ENCODE measurements around the gene EXD3. TPM values are rescaled to one million over a fixed set of nuclear protein-coding genes. Genes with fewer than 3 reads are reported as not detected.
"Not testable (repeated sequence)": the region's sequence is repeated elsewhere in the genome, so short reads cannot be mapped to it uniquely, and the experiment has no call there.

Gene EXD3
- total and polyA plus RNA-seq, 4 donors = 9.4 to 43.5 (median 27.6) TPM

DNA sequence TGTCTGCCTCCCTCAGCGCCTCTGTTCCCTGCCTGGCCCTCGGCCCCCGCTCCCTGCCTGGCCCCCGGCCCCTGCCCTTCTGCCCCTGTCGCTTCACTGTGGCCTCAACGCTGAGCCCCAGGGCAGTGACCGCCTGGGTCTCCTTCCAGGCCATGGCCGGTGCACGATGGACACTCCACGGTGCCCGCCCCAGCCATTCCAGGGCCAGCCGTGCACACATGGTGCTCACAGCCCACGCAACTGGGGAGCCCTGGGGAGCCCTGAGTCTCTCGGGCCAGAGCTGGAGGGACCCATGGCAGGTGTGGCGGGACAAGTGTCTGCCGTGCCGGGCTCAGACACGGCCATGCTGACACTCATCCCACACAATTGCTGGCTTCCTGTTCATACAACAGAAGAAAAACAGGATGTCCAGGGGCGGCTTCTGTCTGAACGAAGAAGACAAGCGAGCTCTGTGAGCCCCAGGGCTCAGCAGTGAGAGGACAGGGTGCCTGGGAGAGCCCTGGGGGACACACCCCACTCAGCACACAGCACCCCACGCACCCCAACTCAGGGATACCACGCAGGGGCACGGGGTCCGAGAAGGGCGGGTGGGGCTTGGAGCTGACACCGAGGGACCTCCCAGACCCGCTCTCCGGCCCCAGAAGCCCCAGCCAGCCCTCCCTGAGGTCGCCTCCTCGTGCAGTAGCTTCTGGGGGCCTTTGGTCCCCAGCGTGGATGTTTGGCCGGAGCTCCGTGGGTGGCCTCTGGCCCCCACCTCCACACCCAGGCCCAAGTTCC is 35.7 kb downstream of the EXD3 start:
- Histone ChIP-seq H3K9me3 (ENCODE audit: control insufficient read depth, insufficient read depth, low read length) (no peaks in the 10 kb centered on the region), H3K36me3 (ENCODE audit: control insufficient read depth, insufficient read depth, low read length) (peaks cover 84% of the 10 kb centered on the region), H3K27me3 (ENCODE audit: control insufficient read depth, insufficient read depth, low read length) (no peaks in the 10 kb centered on the region), H3K27ac (ENCODE audit: low read depth, low read length) (no peak overlapping the region), H3K4me1 (ENCODE audit: control insufficient read depth, insufficient read depth, low read length) (peaks cover 32% of the 10 kb centered on the region), H3K4me3 (ENCODE audit: low read depth, low read length) (no peak overlapping the region)
- 64% methylated on average over 34 of the region's 34 CpGs for WGBS (ENCODE audit: insufficient coverage)
- DNase-seq (ENCODE audit: low read depth in 4 of 6, low spot score in 6 of 6) = no peak

DNA sequence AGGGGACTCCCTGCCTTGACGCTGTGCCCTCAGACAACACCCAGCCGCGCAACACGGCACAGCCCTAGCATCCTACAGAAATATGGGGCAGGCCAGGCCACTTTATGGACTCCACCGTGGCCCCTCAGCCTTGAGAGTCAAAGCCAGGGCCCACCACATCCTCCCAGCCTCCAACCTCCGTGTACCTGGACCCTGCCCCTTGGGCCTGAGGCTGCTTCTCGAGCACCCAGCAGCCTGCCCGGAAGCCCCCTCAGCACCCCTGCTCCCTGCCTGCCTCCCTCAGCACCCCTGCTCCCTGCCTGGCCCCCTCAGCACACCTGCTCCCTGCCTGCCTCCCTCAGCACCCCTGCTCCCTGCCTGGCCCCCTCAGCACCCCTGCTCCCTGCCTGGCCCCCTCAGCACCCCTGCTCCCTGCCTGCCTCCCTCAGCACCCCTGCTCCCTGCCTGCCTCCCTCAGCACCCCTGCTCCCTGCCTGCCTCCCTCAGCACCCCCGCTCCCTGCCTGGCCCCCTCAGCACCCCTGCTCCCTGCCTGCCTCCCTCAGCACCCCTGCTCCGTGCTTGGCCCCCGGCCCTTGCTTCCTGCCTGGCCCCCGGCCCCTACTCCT is 36.4 kb downstream of the EXD3 start:
- not testable (repeated sequence) for H3K27me3 ChIP-seq (ENCODE audit: control insufficient read depth, insufficient read depth, low read length); H3K4me3 ChIP-seq (ENCODE audit: low read depth, low read length); DNase-seq (ENCODE audit: low read depth in 4 of 6, low spot score in 6 of 6); H3K9me3 ChIP-seq (ENCODE audit: control insufficient read depth, insufficient read depth, low read length); H3K27ac ChIP-seq (ENCODE audit: low read depth, low read length)
- peaks cover 32% of the 10 kb centered on the region for H3K4me1 ChIP-seq (ENCODE audit: control insufficient read depth, insufficient read depth, low read length)
- WGBS (ENCODE audit: insufficient coverage) = 77% methylated on average over 12 of the region's 12 CpGs
- H3K36me3 ChIP-seq (ENCODE audit: control insufficient read depth, insufficient read depth, low read length) = peaks cover 84% of the 10 kb centered on the region

DNA sequence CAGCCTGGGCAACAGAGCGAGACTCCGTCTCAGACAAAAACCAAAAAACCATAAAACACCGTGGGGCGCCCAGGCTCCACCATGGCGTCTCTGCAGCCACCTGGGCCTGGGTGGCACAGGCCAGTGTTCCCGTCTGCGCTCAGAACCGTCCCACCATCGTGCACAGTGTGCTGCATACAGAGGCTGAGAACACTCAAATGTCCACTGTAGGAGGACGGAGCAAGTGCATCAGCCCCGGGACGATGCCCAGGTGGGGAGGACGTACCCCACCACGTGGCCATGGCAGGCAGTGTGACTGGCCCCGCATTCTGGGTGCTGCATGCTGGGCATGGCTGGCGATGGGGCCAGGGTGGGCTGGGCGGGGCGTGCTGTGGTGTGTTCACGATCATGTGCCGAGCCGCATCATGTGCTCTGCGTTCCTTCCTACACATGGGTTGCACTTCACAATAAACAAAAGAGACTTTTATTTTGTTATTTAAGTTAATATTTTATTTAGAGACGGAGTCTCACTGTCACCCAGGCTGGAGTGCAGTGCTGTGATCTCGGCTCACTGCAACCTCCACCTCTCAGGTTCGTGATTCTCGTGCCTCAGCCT is 37.8 kb downstream of the EXD3 start:
- Histone ChIP-seq H3K4me3 (ENCODE audit: low read depth, low read length) (no peak overlapping the region), H3K9me3 (ENCODE audit: control insufficient read depth, insufficient read depth, low read length) (no peaks in the 10 kb centered on the region), H3K4me1 (ENCODE audit: control insufficient read depth, insufficient read depth, low read length) (peaks cover 25% of the 10 kb centered on the region), H3K27me3 (ENCODE audit: control insufficient read depth, insufficient read depth, low read length) (no peaks in the 10 kb centered on the region), H3K27ac (ENCODE audit: low read depth, low read length) (no peak overlapping the region), H3K36me3 (ENCODE audit: control insufficient read depth, insufficient read depth, low read length) (peaks cover 75% of the 10 kb centered on the region)
- WGBS (ENCODE audit: insufficient coverage) = 88% methylated on average over 19 of the region's 26 CpGs
- DNase-seq (ENCODE audit: low read depth in 4 of 6, low spot score in 6 of 6) = no peak

DNA sequence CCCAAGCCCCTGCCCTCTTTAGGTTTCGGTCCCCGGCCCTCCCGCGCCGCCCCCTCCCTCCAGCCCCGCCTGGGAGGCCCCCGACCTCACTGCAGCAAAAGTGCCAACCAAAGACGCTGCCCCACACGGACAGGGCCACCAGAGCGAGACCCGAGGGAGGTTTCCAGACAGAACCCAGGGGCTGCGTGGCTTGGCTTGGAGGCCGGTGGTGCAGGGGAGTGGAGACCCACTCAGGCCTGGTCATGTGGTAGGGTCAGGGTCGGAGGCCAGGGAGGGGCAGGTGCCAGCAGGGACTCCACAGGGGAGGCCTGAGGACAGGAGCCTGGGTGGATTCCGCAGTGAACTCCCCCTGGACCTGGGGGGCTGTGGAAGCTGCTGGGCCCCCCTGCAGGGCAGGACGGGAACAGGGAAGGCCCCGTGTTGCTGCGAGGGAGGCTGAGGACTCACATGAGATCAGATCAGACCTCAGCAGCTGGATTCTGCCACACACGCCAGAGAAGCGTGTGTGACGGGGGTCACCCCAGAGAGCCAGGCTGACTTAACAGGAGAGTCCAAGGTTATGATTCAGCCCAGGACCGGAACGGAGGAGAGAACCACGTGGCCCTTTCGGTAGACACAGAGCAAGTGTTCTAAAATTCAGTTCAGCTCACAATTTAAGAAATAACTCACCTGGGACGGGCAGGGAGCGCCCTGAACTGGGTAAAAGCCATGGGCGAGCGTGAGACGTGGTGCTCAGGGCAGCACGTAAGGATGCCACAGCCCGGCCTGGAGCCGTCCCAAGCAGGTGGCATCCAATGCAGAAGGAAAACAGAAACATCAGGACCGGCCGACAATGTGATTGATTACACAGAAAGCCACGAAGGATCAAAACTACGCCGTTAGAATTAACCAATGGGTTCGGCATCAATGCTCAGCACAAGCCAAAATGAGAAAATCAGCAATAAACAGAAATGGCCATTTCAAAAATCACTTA is 38.9 kb downstream of the EXD3 start:
- WGBS (ENCODE audit: insufficient coverage) = 76% methylated on average over 31 of the region's 39 CpGs
- H3K27me3 ChIP-seq (ENCODE audit: control insufficient read depth, insufficient read depth, low read length) = no peaks in the 10 kb centered on the region
- no peak overlapping the region for H3K4me3 ChIP-seq (ENCODE audit: low read depth, low read length)

GRCh38 chr9:137383081-137383783 is 39.7 kb downstream of the EXD3 start:
- no peak for DNase-seq (ENCODE audit: low read depth in 4 of 6, low spot score in 6 of 6)
- 79% methylated on average over 26 of the region's 27 CpGs for WGBS (ENCODE audit: insufficient coverage)
- peaks cover 18% of the 10 kb centered on the region for H3K4me1 ChIP-seq (ENCODE audit: control insufficient read depth, insufficient read depth, low read length)

More for the DNA sequence above, 38.9 kb downstream of the EXD3 start:
- H3K9me3 ChIP-seq (ENCODE audit: control insufficient read depth, insufficient read depth, low read length) = no peaks in the 10 kb centered on the region
- H3K27ac ChIP-seq (ENCODE audit: low read depth, low read length) = no peak overlapping the region
- peaks cover 76% of the 10 kb centered on the region for H3K36me3 ChIP-seq (ENCODE audit: control insufficient read depth, insufficient read depth, low read length)
- peaks cover 25% of the 10 kb centered on the region for H3K4me1 ChIP-seq (ENCODE audit: control insufficient read depth, insufficient read depth, low read length)
- peak in 1 of 6 donors; percentile 47 for DNase-seq (ENCODE audit: low read depth in 4 of 6, low spot score in 6 of 6)

GRCh38 chr9:137382444-137383080 is 40.4 kb downstream of the EXD3 start:
- Histone ChIP-seq H3K36me3 (ENCODE audit: control insufficient read depth, insufficient read depth, low read length) (peaks cover 66% of the 10 kb centered on the region), H3K9me3 (ENCODE audit: control insufficient read depth, insufficient read depth, low read length) (no peaks in the 10 kb centered on the region)
- DNase-seq (ENCODE audit: low read depth in 4 of 6, low spot score in 6 of 6) = no peak

More at GRCh38 chr9:137383081-137383783, 39.7 kb downstream of the EXD3 start:
- Histone ChIP-seq H3K36me3 (ENCODE audit: control insufficient read depth, insufficient read depth, low read length) (peaks cover 73% of the 10 kb centered on the region), H3K27ac (ENCODE audit: low read depth, low read length) (no peak overlapping the region), H3K9me3 (ENCODE audit: control insufficient read depth, insufficient read depth, low read length) (no peaks in the 10 kb centered on the region), H3K4me3 (ENCODE audit: low read depth, low read length) (no peak overlapping the region), H3K27me3 (ENCODE audit: control insufficient read depth, insufficient read depth, low read length) (no peaks in the 10 kb centered on the region)

GRCh38 chr9:137381501-137382443 is 41.2 kb downstream of the EXD3 start:
- DNase-seq (ENCODE audit: low read depth in 4 of 6, low spot score in 6 of 6) = no peak
- no peak overlapping the region for H3K4me3 ChIP-seq (ENCODE audit: low read depth, low read length)
- no peaks in the 10 kb centered on the region for H3K27me3 ChIP-seq (ENCODE audit: control insufficient read depth, insufficient read depth, low read length)
- H3K4me1 ChIP-seq (ENCODE audit: control insufficient read depth, insufficient read depth, low read length) = peaks cover 4% of the 10 kb centered on the region
- peaks cover 59% of the 10 kb centered on the region for H3K36me3 ChIP-seq (ENCODE audit: control insufficient read depth, insufficient read depth, low read length)
- WGBS (ENCODE audit: insufficient coverage) = 90% methylated on average over 43 of the region's 53 CpGs
- H3K27ac ChIP-seq (ENCODE audit: low read depth, low read length) = no peak overlapping the region
- H3K9me3 ChIP-seq (ENCODE audit: control insufficient read depth, insufficient read depth, low read length) = no peaks in the 10 kb centered on the region

More at GRCh38 chr9:137382444-137383080, 40.4 kb downstream of the EXD3 start:
- no peaks in the 10 kb centered on the region for H3K27me3 ChIP-seq (ENCODE audit: control insufficient read depth, insufficient read depth, low read length)
- no peak overlapping the region for H3K4me3 ChIP-seq (ENCODE audit: low read depth, low read length)
- H3K27ac ChIP-seq (ENCODE audit: low read depth, low read length) = no peak overlapping the region
- 85% methylated on average over 22 of the region's 25 CpGs for WGBS (ENCODE audit: insufficient coverage)
- peaks cover 12% of the 10 kb centered on the region for H3K4me1 ChIP-seq (ENCODE audit: control insufficient read depth, insufficient read depth, low read length)

- no peak overlapping the region for H3K4me3 ChIP-seq (ENCODE audit: low read depth, low read length)
- no peak for DNase-seq (ENCODE audit: low read depth in 4 of 6, low spot score in 6 of 6)
- H3K9me3 ChIP-seq (ENCODE audit: control insufficient read depth, insufficient read depth, low read length) = no peaks in the 10 kb centered on the region
- peaks cover 49% of the 10 kb centered on the region for H3K36me3 ChIP-seq (ENCODE audit: control insufficient read depth, insufficient read depth, low read length)
- H3K27me3 ChIP-seq (ENCODE audit: control insufficient read depth, insufficient read depth, low read length) = no peaks in the 10 kb centered on the region
- H3K4me1 ChIP-seq (ENCODE audit: control insufficient read depth, insufficient read depth, low read length) = peaks cover 4% of the 10 kb centered on the region
- 94% methylated on average over 2 of the region's 7 CpGs for WGBS (ENCODE audit: insufficient coverage)
- no peak overlapping the region for H3K27ac ChIP-seq (ENCODE audit: low read depth, low read length)
Measured at GRCh38 chr9:137380606-137381005, 42.4 kb downstream of the EXD3 start.
